HG03175 (cell line): Measurements from ENCODE around the gene MAPKBP1.

Experiments
- ATAC-seq: cut with Tn5 transposase; IDR thresholded peaks from one replicate; pipeline ENCODE4 v1.9.1; 2021; ENCODE audit warnings: mild to moderate bottlenecking, moderate library complexity; ENCODE audit not compliant: unreplicated experiment

MAPKBP1 gene

DNA sequence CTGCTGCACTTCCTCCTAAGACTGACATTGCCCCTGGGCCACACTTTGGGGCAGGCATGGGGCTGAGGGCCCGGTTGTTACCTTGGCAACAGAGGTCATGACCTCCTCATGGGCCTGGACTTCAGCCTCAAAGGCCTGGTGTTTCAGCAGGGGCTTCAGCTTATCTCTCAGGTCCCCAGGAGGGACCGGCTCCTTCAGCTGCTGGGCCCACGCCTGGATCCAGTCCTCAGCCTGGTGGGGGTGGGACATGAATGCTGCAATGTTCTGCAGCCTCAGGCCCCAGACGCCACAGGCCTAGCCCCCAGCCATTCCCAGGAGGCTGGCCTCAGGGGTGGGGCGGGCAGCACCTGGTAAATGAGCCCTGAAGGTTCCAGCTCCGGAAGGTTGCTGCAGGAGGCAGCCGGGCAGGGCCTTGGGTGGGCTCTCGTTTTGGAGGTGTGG, 92.0 kb downstream of the MAPKBP1 start:
- no peak for ATAC-seq

GRCh38 chr15:41866872-41867579, 92.7 kb downstream of the MAPKBP1 start:
- ATAC-seq: no peak

GRCh38 chr15:41868321-41868720, 94.0 kb downstream of the MAPKBP1 start:
- ATAC-seq: no peak

DNA sequence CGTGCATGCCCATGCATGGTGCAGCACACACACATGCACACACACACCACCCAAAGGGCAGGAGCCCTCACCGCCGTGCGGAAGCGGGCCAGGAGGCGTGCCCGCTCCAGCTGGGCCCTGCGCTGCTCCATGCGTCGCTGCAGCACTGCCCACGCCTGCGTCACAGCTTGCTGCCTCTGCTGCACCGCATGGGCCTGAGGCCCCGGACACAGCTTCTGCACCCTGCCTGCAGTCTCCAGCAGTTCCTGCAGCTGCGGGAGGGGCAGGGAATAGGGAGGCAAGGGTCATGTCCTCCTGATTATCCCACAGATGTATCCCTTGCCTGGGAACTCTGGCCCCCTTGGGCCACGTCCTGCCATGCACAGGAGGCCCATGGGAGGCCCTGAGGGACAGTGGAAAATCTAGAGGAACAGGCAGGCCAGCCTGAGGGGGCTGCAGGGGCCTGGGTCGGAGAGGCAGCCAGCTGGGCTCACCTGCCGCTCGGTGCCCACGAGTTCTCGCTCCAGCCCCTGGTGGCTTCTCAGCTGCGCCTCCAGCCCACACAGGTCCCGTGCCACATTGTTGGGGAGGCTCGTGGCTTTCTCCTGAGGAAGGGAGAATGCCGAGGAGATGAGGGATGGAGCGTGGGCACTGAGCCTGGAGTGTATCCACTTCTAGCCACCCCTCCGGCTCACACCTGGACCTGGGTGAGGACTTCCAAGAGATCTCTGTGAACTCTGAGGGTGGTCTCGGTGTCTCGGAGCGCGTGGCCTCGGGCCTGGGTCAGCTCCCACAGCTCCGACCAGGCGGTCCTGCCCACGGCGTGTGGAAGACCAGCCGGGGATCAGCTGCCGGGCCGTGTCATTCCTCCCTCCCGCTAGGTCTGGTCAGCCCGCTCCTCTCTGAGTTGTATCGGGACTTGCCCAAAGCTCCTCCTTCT, 95.7 kb downstream of the MAPKBP1 start:
- ATAC-seq: no peak

DNA sequence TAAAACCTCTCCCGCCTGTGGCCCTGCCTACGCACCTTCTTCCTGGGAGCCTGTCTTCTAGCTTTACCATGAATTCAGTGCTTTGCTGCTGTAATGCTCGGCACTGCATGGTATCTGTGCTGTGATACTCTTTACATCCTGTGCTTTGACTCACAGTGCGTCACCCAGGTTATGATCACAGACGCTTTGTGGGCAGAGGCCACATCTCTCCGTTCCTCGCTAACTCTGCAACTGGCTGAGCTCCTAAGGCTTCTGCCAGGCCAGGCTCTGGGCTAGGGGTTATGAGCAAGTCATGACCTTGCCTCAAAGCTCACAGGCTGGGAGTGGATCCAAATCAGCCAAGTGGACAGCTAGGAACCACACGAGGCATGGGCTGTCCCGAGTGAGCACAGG, 96.4 kb downstream of the MAPKBP1 start:
- no peak for ATAC-seq

- ATAC-seq: no peak
These were observed 97.1 kb downstream of the MAPKBP1 start for GRCh38 chr15:41871175-41871905.

- ATAC-seq: no peak
These were observed 98.0 kb downstream of the MAPKBP1 start for GRCh38 chr15:41872166-41872747.

DNA sequence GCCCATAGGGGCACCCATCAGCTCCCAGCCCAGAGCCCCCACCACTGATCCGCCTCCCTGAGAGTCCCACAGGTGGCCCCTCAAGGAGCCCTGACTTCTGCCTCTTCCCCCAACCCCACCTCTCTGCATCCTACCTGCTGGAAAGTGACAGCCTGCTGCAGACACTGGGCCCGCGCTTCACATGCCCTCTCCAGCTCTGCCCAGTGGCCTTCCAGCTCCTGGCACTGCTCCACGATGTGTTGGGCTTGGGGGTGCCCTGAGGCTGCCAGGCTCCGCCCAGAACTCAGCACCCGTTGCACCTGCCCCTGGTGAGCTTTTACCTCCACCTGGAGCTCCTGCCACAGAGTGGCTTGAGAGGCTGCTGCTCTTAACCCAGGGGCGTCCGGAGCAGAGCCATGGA, 99.4 kb downstream of the MAPKBP1 start:
- ATAC-seq: no peak

- ATAC-seq: no peak
These were observed 100.5 kb downstream of the MAPKBP1 start for GRCh38 chr15:41874736-41875135.

DNA sequence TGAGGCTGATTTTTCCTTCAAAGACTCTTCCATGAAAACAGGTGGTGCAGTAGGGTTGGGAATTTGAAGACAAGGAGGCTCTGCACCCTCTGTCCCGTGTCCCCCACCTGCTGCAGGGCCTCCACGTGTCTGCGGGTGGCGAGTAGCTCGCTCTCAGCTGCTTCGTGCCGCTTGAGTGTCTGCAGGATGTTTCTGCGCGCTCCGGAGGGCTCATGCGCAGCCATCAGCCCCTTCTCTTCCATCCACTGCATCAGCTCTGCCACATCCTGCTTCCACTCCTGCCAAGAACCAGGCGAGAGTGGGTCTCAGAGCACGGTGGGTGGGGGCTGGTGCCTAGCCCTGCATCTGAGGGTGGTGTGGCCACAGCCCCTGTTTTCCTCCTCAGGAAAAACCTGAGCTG, 101.7 kb downstream of the MAPKBP1 start:
- ATAC-seq: no peak

DNA sequence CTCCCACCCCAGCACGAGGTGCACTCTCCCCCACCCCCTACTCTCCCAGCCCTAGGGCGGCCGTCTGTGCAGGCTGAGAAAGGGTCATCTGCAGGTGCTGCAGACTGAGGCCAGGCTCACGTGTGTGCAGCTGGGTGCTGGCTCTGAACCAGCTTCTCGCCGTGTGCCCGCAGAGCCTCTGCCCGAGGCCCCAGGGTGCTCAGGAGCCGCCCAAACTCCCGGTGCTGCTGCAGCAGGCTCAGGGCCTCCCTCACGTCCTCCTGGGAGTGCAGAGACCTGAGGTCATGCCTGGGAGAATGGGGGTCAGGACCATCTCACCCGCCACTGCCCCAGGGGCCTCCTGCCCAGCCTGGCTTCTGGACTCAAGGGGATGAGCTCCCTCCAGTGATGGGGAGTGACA, 102.4 kb downstream of the MAPKBP1 start:
- ATAC-seq: no peak
